Loucy (cell line): ENCODE data around the gene MLXIPL.

Experiments used
- EZH2phosphoT487 ChIP-seq: fragments of 200-600 bp; IDR thresholded peaks from 2 replicates; pipeline ENCODE4 v1.6.1; 2018; ENCODE audit warnings: antibody characterized with exemption, mild to moderate bottlenecking, moderate library complexity, borderline replicate concordance
- TF ChIP-seq, protein P1 (sequence below): fragments of 200-600 bp; sonication (generic); conservative IDR thresholded peaks from 2 replicates; pipeline ENCODE4 v1.5.1; 2014; ENCODE audit warnings: mild to moderate bottlenecking, antibody characterized with exemption, low read length

DNA sequence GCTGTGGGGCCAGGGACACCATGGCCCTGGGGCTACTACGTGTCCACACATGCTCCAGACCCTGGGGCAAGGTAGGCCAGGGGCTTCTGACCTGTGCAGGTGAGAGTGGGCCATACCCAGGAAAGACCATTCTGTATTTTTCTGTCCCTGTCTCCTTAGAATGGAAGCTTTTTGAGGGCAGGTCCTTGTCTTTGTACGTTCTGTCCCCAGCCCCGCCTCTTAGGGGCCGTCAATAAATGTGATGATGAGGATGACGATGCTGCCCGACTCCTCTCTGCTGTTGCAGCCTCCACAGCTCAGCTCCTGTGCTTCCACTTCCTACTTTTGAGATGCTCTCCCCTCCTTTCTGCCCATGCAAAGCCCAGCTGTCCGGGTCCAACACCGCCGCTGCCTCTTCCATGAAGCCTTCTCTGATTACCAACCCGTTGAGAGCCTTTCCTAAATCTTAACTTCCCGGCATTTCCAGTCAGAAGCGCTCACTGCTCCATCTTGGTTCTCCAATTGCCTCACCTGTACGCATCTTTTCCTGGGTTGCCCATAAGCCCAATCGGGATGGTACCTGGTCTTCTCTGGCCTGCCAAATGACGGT lies 47.6 kb upstream of the MLXIPL start:
- TF ChIP-seq, protein P1, sequence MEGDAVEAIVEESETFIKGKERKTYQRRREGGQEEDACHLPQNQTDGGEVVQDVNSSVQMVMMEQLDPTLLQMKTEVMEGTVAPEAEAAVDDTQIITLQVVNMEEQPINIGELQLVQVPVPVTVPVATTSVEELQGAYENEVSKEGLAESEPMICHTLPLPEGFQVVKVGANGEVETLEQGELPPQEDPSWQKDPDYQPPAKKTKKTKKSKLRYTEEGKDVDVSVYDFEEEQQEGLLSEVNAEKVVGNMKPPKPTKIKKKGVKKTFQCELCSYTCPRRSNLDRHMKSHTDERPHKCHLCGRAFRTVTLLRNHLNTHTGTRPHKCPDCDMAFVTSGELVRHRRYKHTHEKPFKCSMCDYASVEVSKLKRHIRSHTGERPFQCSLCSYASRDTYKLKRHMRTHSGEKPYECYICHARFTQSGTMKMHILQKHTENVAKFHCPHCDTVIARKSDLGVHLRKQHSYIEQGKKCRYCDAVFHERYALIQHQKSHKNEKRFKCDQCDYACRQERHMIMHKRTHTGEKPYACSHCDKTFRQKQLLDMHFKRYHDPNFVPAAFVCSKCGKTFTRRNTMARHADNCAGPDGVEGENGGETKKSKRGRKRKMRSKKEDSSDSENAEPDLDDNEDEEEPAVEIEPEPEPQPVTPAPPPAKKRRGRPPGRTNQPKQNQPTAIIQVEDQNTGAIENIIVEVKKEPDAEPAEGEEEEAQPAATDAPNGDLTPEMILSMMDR, result no peak
- no peak for TF ChIP-seq EZH2phosphoT487
